ENCODE data around the gene PINLYP.
"Not testable (repeated sequence)": the region's sequence is repeated elsewhere in the genome, so short reads cannot be mapped to it uniquely, and the experiment has no call there.

PINLYP gene

DNA sequence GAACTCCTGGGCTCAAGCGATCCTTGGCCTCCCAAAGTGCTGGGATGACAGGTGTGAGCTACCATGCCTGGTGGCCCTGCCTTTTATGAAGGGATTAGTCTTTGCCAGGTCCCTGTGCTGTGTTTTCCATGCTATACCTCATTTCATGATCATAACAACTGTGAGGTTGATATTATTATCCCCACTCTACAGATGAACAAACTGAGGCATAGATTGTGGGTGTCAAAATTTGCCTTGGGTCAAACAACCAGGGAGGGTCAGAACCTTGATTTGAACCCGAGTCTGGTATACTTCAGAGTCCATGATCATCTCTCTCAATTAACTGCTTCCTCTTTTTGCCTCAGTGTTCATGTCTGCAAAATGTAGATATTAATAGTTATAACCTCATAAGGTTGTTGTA, 6.9 kb downstream of the PINLYP start:
- no peak for DNase-seq (ENCODE audit: low read depth in 2 of 2)

DNA sequence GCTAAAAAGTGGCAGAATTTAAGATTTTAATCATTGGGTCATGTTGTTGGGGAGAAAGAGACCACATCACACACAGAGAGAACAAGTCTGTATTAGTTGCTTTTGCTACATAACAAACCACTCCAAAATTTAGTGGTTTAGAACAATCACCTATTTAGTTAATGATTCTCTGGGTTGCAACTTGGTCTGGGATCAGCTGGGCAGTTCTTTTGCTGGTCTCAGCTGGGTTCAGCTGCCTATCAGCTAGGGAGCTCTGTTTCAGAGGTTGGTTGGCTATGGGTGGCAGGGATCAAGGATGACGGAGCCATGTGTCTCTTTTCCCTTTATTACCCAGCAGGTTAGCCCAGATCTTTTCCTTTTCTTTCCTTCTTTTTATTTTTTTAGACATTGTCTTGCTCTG, 8.9 kb downstream of the PINLYP start:
- no peak for DNase-seq (ENCODE audit: low read depth in 2 of 2)

DNA sequence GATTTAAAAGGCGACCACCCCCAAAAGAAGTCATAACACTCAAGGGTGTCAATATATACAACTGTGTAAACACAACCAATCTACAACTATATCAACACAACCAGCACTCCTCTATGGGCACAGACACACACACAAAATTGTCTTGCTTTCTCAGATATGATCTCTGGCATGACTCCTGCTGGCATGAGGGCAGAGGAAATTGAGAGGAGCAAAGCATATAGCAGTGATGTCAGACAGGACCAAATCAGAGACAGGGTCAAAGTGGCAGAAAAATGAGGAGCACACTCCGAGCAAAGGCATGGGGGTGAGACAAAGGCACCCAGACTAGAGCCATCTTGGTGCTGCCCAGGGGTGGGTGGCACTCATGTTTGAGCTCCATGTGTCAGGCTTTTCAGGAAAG, 10.7 kb downstream of the PINLYP start:
- DNase-seq (ENCODE audit: low read depth in 2 of 2), result no peak

DNA sequence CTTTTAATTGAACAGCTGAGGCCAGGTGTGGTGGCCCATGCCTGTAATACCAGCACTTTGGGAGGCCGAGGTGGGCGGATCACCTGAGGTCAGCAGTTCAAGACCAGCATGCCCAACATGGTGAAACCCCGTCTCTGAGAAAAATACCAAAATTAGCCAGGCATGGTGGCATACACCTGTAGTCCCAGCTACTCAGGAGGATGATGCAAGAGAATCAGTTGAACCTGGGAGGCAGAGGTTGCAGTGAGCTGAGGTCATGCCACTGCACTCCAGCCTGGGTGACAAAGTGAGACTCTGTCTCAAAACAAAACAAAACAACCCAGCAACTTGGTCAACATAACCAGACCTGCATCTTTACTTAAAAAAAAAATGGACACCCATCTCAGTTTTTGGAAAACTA, 11.4 kb downstream of the PINLYP start:
- DNase-seq (ENCODE audit: low read depth in 2 of 2), result not testable (repeated sequence)

DNA sequence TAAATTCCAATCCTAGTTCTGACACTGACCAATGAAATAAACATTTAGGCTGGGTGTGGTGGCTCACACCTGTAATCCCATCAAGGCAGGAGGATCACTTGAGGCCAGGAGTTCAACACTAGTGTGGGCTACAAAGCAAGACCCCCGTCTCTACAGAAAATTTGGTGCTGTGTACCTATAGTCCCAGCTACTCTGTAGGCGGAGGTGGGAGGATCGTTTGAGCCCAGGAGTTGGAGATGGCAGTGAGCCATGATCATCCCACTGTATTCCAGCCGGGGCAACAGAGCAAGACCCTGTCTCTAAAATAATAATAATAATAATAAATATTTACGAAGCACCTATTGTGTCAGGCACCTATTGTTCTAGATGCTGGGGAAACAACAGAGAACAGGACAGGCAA, 13.7 kb downstream of the PINLYP start:
- DNase-seq (ENCODE audit: low read depth in 2 of 2), result no peak

DNA sequence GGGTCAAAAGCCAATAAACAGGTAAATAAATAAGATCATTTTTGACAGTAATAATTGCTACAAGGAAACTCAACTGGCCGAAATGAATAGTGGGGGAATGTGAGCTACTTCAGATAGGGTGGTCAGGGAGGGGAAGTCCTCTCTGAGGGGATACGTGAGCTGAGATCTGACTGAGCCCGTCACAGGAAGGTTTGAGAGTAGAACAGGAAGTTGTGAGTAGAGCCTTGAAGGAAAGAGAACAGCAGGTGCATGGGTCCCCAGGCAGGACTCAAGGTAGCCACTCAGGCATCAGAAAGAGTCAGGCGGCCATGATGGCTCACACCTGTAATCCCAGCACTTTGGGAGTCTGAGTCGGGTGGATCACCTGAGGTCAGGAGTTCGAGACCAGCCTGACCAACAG, 14.1 kb downstream of the PINLYP start:
- DNase-seq (ENCODE audit: low read depth in 2 of 2), result no peak

DNA sequence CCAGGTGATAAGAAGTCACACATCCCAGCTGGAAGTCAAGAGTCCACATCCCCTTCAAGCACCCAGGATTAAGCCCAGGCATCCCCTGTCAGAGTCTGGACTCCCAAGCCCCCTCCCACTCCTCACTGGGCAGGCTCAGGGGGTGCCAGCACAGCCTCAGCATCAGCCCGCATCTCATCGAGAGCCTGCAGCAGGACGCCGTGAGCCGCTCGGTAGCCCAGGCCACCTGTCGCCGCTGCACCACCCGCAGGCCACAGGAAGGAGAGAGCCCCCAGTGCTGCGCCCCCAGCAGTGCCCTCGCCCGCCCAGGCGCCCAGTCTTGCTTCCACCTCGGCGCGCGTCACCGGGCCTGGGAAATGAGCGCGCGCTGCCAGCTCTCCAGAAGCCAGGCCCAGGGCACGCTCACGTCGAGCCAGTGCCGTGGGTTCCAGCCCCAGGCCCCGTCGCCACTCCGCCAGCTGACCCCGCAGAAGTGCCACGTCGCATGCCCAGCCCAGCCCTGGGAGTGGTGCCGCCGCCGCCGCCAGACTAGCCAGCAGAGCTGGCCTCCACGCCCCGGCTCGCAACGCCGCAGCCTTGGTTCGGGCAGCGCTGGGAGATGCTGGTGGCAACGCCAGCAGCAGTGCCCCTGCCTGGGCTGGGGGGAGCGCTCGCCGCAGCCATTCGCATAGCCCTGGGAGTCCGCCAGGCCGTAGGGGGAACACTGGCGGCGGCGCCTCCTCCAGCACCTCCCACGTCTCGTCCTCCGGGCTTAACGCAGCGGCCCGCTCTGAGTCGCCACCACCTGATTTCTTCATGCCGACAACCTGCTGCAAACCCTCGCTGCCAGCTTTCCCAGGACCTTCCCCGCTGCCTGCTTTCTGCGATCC, 16.5 kb downstream of the PINLYP start:
- DNase-seq (ENCODE audit: low read depth in 2 of 2), result no peak

DNA sequence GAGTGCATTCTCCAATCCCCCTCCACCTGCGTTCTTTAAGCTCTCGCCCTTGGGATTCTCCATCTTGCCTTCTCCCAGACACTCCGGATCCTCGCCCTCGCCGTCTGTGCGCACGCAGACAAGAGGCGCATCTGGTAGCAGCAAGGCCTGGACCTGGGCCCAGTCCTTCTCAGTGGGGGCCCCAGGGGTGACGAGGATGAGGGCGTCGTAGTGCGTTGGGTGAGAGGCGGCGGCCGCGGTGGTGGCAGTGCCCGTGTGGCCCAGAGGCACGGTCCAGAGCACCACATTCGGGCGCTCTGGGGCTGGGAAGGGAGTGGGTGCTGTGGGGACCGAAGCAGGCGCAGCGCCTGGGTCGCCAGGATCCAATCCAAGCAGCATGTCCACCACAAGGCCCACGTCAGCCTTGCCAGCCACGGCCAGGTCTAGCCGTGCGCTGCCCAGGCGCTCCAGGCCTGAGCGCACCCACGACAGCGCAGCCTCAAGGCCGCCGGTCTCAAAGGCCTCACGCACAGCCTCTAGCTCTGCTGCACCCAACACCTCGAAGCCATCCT, 17.3 kb downstream of the PINLYP start:
- DNase-seq (ENCODE audit: low read depth in 2 of 2), result no peak

DNA sequence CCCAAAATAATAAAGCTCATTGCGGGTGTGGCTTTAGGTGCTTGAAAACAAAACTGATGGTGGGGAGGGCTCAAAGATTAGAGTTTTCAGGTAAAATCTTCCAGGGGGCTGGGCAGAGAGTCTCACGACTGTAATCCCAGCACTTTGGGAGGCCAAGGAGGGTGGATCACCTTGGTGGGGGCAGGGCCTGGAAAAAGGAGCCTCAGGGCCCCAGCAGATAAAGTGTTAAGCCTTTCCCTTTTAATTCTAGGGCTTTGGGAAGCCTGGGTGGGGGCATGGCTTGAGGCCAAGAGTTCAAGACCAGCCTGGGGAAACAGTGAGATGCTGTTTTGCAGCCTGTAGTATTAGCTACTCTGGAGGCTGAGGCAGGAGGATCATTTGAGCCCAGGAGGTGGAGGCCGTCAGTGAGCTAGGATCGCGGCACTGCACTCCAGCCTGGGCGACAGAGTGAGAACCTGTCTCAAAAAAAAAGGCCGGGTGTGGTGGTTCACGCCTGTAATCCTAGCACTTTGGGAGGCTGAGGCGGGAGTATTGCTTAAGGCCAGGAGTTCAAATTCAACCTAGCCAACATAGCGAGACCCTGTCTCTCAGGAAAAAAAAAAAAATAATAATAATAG, 18.6 kb downstream of the PINLYP start:
- DNase-seq (ENCODE audit: low read depth in 2 of 2), result no peak

DNA sequence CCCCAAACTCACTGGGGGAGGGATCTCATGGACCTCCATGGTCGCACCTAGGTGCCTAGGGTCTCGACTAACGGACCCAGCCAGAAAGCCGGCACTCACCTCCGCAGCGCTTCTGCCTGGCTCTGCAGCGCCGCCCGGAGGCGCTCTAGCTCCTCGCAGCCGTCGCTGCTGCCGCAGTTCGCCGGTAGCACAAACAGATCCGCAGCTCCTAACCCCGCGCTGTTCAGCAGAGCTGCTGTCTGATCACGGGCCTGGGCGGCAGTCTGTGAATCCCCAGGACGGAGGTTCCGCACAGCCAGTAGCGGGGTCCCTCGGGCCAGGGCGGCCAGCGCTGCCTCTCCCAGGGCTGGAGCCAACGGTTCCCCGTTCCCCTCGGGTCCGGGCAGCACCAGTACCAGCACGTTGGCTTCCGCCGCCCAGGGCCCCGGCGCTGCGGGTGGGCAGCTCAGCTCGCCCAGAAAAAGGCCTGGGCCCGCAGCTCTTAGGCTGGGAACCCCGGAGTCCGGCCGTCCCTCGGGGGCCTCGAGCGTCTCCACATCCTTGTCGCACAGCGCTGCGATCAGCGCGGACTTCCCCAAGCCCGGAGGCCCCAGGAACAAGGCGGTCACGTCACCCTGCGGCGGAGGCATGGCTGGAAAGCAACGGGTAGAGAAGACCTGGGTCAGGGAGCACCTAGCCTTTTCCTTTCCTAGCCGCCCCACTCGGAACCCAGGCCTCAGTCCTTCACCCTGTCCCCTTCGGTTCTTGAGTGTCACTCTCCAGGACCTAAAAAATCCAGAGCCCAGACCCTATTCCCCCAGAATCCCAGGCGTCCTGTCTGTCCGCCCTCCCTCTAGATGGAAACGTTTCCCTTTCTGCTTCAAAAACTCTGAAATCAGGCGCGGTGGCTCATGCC, 19.4 kb downstream of the PINLYP start:
- DNase-seq (ENCODE audit: low read depth in 2 of 2), result peak; percentile 50 to 59

DNA sequence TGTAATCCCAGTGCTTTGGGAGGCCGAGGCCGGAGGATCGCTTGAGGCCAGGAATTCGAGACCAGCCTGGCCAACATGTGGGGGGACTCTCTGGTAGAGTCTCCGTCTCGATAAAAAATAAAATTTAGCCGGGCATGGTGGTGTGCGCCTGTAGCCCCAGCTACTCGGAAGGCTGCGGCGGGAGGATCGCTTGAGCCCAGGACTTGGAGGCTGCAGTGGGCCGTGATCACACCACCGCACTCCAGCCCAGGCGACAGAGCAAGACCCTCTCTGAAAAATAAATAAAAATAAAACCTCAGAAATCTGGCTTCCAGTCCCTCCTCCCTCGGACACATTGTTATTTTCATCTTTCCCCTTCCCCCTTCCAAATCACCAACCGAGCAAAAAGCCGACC, 20.0 kb downstream of the PINLYP start:
- DNase-seq (ENCODE audit: low read depth in 2 of 2), result no peak

DNA sequence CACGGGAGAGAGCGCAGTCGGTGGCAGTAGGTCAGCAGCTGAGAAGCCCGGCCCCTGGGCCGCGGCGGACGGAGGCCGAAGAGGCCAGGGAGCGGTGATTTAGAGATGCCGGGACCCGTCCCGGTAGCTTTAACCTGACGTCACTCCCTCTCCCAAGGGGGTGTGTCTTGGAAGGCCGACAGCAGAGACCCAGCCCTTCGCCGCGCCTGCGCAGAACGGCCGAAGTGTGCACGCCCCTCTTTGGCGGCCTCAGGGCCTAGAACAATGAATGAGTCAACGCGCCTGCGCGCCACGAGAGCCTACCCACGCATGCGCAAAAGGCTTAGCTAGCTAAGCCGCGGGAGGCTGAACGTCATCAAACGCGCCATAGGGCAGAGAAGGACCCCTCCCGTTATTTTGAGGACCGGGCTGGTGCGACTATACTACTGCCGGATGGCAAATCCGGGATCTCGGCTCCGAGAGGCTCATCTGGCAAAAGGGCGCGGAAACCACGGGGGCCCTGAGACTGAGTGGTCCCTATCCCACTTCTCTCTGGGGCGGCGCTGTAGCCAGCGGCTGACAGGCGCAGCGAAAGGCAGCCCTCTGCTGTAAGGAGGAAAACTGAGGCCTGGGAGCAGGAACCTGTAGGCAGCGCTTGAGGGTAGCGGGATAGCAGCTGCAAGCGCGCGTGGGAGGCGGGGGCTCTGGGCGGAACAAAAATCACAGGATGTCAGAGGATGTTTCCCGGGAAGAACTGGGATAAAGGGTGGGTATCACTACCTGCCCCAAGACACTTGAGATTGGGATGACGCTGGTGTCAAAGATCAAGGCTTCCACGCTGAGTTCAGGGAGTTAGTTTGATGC, 20.6 kb downstream of the PINLYP start, which contains the start of the genes IRGQ and ZNF576:
TSS of gene IRGQ (minus strand) at position 136 of the 843 bp plus-strand sequence. CDS start 796 bp downstream, outside the sequence.
TSS of gene ZNF576 (plus strand) at position 597 of the 843 bp plus-strand sequence. CDS start 514 bp downstream, outside the sequence.
- peak; percentile 99 to 100 for DNase-seq (ENCODE audit: low read depth in 2 of 2)

DNA sequence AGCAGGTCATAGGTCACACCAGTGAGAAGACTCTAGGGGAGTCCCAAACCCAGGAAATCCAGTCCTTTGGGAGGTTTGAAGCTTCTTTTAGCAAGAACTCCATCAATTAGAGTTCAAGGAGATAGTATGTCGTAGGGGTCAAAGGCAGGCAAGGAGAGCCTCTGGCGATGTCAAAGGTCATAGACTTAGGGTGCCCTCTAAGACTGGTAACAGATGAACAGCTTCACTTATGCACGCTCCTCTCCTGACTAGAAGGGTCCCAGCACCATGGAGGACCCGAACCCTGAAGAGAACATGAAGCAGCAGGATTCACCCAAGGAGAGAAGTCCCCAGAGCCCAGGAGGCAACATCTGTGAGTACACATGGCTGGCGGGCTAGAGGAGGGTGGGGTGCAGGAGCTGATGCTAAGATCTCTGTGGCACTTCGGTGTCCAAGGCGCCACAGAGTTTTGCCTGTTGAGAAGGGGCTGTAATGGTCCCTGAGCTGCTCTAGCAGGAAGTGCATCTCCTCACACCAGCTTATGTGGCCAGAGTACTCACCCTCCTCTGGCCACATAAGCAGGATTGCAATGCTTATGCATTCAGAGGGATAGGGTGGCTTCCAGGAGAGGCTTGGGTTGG, 21.4 kb downstream of the PINLYP start:
- no peak for DNase-seq (ENCODE audit: low read depth in 2 of 2)

DNA sequence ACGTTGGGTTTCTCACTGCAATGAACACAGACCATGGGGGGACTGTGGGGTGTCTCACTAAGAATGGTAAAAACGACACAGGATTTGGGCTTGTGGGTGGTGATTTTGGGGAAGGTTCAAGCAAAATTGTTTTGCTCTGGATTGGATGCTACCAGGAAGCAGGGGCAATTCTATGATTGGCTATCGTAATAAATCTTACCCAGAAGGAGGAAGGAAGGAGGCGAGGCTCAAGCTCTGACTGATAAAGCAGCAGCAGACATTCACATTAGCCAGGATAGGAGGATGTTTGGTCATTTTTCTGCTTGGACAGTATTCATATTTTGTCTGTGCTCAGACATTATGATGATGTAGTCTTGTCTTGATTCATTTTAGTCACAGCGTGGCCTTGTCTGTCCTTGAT, 22.3 kb downstream of the PINLYP start:
- no peak for DNase-seq (ENCODE audit: low read depth in 2 of 2)

DNA sequence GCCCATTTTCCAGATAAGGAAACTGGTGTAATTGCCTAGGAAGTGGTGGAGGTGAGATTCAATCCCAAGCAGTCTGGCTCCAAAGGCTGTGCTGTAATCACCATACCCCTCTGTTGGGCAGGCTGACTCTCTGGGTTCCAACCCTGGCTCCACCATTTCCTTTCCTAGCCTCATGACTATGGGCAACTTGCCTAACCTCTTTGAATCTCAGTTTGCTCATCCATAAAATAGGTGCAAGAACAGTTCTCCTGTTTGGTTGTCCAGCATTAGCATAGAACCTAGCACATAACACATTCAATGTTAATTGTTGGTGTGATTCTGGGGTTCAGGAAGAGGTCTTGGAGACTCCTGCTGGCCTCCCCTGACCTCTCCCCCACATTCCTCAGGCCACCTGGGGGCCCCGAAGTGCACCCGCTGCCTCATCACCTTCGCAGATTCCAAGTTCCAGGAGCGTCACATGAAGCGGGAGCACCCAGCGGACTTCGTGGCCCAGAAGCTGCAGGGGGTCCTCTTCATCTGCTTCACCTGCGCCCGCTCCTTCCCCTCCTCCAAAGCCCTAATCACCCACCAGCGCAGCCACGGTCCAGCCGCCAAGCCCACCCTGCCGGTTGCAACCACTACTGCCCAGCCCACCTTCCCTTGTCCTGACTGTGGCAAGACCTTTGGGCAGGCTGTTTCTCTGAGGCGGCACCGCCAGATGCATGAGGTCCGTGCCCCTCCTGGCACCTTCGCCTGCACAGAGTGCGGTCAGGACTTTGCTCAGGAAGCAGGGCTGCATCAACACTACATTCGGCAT, 23.0 kb downstream of the PINLYP start:
- no peak for DNase-seq (ENCODE audit: low read depth in 2 of 2)

DNA sequence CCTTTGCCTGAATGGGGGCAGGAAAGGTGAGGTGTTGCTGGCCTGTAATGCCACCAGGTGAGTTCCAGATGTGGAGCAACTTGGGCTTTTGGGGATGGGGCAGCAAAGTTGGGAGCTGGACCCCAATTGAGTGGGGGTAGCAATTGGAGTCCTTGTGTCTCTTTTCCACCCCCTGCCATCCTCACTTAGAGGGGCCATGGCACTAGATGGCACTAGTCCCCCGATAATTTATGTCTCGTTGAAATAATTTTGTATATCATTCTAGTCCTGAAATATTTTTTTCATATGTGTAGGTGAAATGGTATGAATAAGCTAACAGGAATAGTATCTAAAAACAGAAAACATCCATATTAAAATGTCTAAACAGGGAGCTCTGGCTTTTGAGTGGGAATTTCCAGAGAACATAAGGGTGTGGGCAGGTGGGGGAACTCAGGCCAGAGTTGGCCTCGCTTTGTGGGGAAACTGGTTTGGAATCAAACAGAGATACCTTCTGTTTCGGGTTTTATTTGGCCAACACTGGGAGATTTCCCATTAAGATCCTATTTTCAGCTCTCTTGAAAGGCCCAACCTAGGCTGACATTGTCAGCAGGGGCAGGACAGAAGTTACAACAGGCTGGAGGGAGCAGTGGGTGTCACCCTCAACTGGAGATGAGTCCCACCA, 24.2 kb downstream of the PINLYP start:
- DNase-seq (ENCODE audit: low read depth in 2 of 2), result no peak

DNA sequence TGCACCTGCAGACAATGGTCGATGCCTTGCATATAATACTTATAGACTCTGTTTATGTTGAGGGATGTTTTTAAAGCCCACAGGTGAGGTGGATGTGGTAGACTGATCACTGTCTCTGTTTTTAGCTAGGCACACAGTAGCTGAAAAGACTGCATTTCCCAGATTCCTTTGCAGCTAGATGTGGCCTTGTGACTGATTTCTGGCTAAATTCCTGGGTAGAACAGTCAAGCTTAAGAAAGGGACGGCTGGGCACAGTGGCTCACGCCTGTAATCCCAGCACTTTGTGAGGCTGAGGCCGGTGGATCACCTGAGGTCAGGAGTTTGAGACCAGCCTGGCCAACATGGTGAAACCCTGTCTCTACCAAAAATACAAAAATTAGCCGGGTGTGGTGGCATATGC, 24.7 kb downstream of the PINLYP start:
- DNase-seq (ENCODE audit: low read depth in 2 of 2), result not testable (repeated sequence)

DNA sequence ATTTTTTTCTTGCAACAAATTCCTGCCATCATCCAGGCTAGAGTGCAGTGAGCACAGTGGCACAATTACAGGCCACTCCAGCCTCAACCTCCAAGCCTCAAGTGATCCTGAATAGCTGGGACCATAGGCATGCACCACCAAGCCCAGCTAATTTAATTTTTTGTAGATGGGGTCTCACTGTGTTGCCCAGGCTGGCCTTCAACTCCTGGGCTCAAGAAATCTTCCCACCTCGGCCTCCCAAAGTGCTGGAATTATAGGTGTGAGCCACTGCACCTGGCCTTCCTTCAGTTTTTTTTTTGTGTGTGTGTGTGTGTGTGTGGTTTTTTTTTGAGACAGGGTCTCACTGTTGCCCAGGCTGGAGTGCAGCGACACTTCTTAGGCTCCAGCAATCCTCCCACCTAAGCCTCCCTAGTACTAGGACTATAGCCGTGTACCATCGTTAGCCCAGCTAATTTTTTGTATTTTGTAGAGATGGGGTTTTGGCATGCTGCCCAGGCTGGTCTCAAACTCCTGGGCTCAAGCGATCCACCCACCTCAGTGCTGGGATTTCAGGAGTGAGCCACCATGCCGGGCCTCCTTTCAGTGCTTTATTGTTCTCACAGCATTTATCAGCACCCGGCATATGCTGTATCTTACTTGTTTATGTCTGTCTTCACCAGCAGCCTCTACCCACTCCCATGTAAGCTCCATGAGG, 30.4 kb downstream of the PINLYP start:
- no peak for DNase-seq (ENCODE audit: low read depth in 2 of 2)

All from stimulated activated CD8-positive, alpha-beta memory T cell treated with anti-CD3 and anti-CD28 coated beads, Interleukin-2, amount 100 ng/mL, for 48 hours (primary cell).